Measurements from ENCODE around the gene RAD18. TPM values are rescaled to one million over a fixed set of nuclear protein-coding genes. Genes with fewer than 3 reads are reported as not detected.

RAD18 gene
- total and polyA plus RNA-seq, 9 of the 15 experiments (the other 6 are each of a cell fraction or from before 2014, with no cell fraction given), result 19.2 to 49.4 (median 34.4) TPM

DNA sequence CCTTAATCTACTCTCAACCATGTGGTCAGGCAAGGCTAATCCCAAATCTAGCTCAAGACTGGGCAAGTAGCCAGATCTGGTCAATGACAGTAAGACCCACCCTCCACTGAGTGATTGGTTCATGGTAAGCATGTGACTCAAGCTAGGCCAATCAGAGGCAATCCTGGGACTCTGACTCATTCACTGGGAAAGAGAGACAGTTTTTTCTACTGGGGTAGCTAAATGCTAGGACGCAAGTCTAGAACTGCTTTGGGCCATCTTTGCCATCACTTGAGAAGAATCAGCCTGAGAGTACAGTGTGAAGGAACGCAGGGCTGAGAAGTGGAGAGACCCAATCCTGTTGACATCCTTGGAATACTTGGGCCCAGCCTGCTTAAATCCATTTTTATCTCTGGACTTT, 9.4 kb upstream of the RAD18 start (continued):
- peak; percentile 42; the same call in 1 of the 2 replicates for TF ChIP-seq MYC (IDR thresholded peaks at IDR 0.05; ENCODE audit: low read depth, low read length)
- no peak for TF ChIP-seq MYC (CRISPR knock-in tag; IDR thresholded peaks at IDR 0.05; ENCODE audit: borderline replicate concordance, low read depth)
- TF ChIP-seq, protein P1, sequence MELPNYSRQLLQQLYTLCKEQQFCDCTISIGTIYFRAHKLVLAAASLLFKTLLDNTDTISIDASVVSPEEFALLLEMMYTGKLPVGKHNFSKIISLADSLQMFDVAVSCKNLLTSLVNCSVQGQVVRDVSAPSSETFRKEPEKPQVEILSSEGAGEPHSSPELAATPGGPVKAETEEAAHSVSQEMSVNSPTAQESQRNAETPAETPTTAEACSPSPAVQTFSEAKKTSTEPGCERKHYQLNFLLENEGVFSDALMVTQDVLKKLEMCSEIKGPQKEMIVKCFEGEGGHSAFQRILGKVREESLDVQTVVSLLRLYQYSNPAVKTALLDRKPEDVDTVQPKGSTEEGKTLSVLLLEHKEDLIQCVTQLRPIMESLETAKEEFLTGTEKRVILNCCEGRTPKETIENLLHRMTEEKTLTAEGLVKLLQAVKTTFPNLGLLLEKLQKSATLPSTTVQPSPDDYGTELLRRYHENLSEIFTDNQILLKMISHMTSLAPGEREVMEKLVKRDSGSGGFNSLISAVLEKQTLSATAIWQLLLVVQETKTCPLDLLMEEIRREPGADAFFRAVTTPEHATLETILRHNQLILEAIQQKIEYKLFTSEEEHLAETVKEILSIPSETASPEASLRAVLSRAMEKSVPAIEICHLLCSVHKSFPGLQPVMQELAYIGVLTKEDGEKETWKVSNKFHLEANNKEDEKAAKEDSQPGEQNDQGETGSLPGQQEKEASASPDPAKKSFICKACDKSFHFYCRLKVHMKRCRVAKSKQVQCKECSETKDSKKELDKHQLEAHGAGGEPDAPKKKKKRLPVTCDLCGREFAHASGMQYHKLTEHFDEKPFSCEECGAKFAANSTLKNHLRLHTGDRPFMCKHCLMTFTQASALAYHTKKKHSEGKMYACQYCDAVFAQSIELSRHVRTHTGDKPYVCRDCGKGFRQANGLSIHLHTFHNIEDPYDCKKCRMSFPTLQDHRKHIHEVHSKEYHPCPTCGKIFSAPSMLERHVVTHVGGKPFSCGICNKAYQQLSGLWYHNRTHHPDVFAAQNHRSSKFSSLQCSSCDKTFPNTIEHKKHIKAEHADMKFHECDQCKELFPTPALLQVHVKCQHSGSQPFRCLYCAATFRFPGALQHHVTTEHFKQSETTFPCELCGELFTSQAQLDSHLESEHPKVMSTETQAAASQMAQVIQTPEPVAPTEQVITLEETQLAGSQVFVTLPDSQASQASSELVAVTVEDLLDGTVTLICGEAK (IDR thresholded peaks at IDR 0.05), result no peak
- TF ChIP-seq, protein P1 (CRISPR knock-in tag; IDR thresholded peaks at IDR 0.05), result no peak
- TF ChIP-seq, protein P2, sequence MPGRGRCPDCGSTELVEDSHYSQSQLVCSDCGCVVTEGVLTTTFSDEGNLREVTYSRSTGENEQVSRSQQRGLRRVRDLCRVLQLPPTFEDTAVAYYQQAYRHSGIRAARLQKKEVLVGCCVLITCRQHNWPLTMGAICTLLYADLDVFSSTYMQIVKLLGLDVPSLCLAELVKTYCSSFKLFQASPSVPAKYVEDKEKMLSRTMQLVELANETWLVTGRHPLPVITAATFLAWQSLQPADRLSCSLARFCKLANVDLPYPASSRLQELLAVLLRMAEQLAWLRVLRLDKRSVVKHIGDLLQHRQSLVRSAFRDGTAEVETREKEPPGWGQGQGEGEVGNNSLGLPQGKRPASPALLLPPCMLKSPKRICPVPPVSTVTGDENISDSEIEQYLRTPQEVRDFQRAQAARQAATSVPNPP (IDR thresholded peaks at IDR 0.05; ENCODE audit: borderline replicate concordance, insufficient read depth, insufficient read length), result no peak
- no peak for TF ChIP-seq SMAD2 (IDR thresholded peaks at IDR 0.05; ENCODE audit: low read depth, low read length)
- no peak for TF ChIP-seq NCOA1 (IDR thresholded peaks at IDR 0.05; ENCODE audit: low read depth)
- TF ChIP-seq STAG1 (CRISPR knock-in tag; IDR thresholded peaks at IDR 0.05; ENCODE audit: borderline replicate concordance), result no peak
- TF ChIP-seq ZNF584 (CRISPR knock-in tag; IDR thresholded peaks at IDR 0.05; ENCODE audit: low read depth), result peak; percentile 60; the same call in 1 of the 2 replicates
- TF ChIP-seq NFXL1 (CRISPR knock-in tag; IDR thresholded peaks at IDR 0.05), result no peak
- TF ChIP-seq, protein P3, sequence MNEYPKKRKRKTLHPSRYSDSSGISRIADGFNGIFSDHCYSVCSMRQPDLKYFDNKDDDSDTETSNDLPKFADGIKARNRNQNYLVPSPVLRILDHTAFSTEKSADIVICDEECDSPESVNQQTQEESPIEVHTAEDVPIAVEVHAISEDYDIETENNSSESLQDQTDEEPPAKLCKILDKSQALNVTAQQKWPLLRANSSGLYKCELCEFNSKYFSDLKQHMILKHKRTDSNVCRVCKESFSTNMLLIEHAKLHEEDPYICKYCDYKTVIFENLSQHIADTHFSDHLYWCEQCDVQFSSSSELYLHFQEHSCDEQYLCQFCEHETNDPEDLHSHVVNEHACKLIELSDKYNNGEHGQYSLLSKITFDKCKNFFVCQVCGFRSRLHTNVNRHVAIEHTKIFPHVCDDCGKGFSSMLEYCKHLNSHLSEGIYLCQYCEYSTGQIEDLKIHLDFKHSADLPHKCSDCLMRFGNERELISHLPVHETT (CRISPR knock-in tag; conservative IDR thresholded peaks at IDR 0.05 in 1 of 2, IDR thresholded peaks at IDR 0.05 in 1 of 2), result no peak
- TF ChIP-seq, protein P4, sequence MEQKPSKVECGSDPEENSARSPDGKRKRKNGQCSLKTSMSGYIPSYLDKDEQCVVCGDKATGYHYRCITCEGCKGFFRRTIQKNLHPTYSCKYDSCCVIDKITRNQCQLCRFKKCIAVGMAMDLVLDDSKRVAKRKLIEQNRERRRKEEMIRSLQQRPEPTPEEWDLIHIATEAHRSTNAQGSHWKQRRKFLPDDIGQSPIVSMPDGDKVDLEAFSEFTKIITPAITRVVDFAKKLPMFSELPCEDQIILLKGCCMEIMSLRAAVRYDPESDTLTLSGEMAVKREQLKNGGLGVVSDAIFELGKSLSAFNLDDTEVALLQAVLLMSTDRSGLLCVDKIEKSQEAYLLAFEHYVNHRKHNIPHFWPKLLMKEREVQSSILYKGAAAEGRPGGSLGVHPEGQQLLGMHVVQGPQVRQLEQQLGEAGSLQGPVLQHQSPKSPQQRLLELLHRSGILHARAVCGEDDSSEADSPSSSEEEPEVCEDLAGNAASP (IDR thresholded peaks at IDR 0.05), result no peak
- no peak for TF ChIP-seq CBX1 (IDR thresholded peaks at IDR 0.05; ENCODE audit: low read depth)
- 0 out of 2 replicates have a peak, but pooled peaks have one; percentile 12 for TF ChIP-seq TCF3 (CRISPR knock-in tag; IDR thresholded peaks at IDR 0.05)
